TTC549 (cell line): ENCODE results near the gene MGAT5.

Experiments
- FAIRE-seq: peaks from 2 replicates; lab custom pipeline; 2012; peaks lifted over from hg19 to GRCh38; lab: Jason Lieb, UNC

The MGAT5 gene

DNA sequence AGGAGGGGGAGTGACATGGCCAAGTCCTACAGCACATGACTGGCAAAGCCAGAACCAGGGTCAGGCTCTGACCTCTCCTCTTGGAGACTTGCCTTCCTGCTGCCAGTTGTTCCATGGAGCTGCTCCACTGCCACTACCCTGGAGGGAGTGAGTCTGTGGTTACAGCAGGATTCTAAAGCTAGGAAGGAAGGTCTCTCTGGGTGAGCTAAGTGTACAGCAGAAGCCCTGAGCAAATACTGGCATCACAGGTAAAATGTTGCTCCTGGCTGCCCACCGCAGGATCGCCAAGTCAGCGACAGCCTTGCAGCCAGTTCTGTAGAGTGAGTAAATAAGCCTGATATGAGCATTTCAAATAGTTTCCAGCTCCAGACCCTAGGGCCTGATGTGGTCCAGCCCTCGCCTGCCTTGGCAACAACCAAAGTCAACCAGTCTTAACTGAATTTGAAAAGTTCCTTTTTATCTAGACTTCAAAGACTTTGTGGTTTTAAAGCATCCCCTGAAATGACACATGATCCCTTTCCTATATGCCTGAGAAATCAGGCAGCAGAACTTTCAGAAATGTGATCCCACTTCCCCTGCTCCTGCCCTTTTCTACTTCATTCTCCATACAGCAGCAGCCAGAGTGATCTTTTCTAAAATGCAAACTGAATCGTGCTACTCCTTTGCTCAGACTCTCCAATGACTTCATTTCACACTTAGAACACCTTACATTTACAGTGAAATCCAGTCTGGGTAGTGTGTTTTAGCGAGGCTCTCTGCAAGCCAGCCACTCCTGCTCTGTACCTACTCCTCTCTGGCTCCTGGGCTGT lies 114.3 kb downstream of the MGAT5 start:
- no peak for FAIRE-seq

DNA sequence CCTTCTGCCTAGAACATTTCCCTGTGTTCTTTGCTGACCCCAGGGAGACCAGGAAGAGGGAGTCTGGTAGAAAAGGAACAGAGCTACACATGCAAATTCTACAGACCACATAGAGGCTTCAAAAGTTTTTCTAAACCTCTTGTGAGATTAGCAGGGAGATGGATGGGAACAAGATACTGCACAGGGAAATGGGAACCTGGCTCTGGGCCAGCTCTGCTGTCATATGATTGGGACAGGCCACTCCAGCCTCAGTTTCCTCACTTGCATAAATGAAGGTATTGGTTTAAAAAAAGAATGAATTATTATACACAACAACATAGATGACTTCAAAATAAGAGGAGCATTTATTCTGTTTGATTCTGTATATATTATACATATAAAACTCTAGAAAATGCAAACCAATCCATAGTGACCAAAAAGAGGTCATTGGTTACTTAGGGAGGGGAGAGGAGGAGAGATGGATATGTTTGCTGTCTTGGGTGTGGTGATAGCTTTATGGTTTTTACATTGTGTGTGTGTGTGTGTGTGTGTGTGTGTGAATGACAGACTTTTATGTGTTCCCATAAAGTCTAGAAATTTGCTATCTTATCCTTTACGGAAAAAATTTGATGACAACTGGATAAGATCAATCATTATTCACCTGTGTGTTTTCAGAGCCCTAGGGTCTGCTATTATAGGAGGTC lies 115.5 kb downstream of the MGAT5 start:
- no peak for FAIRE-seq

DNA sequence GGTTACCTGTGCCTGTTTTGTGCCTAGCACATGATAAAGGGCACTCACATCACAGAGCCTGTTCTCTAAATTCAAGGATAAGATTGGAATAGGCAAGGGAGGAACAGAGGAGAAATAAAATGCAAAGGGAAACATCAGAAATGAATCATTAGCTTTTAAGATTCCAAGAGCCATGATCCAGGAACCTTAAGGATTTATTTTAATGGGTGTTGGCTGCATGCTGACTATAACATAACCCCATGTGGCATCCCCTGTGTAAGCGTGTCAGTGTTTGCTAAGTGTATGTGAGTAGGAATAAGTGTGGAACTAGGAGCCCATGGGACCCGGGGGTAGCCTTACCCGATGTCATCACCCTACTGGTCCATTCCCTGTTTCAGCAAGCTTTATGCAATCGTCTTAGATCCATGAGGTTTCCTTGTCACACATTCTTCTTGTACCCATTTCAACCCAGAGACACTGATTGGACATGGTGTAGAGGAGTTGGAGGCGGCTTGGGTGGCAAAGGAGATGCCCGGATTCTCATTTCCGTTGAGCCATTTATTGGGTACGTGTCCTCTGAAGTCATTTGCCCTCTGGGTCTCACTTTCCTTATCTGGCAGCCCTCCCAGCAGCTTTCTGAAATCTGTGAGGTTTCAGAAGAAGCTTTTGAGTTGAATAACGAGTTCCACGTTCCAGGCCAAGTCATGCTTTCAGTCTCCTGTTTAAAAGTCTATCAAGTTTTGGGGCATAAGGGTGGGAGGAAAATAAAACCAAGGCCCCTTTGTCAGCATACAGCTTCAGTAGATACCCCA lies 117.0 kb downstream of the MGAT5 start:
- FAIRE-seq = no peak

DNA sequence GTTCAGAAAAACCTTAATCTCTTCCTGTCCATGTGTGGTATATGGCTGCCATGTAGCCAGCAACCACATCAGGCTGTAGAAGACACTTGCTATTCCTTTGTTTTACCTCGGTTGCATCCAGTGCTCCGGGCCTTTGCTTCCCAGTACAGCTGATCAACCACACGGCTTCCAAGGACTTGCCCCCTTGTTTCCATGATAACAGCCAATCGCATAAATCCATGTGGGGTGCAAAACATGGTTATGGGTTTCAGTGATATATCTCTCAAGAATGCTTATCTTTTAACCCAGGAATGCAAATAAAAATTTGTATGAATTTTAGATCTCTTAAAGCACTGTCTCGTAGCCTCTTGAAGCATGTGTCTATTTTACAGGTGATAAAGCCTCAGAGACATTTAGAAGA lies 118.3 kb downstream of the MGAT5 start:
- no peak for FAIRE-seq

DNA sequence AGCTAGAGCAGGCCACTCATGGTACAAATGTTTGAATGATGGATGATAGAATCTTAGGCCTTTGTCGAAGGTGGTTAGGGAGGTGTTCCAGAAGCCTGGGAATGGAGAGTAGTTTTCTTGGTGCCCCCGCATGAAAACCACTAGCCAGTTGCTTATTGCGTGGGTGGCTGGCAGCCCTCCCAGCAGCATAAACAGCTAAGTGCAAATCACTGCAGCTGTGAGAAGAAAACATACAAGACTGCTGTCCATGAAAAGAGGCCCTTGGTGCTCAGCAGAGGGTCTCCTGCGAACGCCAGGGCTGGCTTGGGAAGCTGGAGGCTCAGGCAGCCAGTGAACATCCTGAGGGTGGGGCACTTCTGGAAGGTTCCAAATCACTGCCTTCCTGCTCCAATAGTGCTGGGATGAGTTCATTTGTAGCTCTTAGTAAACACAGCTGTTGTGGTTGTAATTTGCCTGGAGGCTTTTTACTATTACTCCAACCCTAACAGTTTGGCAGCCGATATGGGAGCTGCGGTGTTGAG lies 118.8 kb downstream of the MGAT5 start:
- no peak for FAIRE-seq

DNA sequence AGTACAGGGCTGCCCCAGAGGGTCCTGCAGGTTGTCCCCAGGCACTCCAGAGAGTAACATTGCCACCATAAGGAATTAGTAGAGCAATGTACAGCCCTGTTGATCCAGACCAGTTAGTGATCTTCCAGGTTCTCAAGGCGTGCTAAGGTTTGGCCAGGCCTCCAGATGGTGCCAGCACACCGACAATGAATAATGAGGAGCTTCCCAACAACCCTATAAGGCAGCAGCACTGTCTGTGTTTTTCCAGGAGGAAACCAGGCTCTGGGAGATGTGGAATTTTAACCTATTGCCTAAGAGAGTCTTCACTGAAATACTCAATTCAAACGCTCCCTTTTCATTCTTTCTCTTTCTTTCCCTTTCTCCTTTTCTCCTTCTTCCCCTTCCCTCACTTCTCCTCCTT lies 122.1 kb downstream of the MGAT5 start:
- FAIRE-seq = no peak

DNA sequence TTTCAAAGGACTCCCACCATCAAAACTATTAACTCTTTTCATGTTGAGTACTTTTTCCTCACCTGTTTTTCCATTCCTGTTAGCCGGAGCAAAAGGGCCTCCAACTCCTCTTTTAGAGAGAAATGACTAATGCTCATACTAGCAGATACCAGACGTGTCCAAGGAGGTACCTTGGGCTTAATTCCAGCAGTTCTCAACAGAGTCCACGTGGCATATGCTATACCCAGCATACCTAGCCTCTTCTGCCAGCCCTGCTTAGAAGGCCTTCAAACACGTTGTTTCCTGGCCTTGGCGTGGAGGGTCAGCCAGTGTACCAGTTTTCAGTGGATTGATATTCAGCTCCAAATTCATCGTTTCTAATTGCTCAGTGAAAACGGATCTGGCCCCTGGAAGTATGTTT lies 123.9 kb downstream of the MGAT5 start:
- FAIRE-seq = no peak

DNA sequence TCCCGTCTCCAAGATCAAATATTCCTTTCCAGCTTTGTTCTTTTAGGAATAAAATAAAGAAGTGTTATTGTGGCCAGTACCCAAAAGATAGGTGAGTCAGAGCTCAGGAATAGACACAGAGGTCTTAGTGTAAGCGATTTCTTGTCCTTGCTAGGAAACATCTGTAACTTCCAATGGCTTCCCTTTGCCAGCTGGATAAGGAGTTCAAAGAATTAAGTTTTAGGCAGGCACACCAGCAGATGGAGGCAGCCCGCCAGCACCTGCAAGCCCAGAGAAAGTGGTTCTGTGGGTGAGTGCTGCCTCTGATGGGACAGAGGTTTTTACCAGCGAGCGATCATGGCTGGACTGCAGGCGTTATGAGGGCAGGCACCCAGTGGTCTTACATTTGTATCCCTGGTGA lies 125.4 kb downstream of the MGAT5 start:
- FAIRE-seq = no peak

DNA sequence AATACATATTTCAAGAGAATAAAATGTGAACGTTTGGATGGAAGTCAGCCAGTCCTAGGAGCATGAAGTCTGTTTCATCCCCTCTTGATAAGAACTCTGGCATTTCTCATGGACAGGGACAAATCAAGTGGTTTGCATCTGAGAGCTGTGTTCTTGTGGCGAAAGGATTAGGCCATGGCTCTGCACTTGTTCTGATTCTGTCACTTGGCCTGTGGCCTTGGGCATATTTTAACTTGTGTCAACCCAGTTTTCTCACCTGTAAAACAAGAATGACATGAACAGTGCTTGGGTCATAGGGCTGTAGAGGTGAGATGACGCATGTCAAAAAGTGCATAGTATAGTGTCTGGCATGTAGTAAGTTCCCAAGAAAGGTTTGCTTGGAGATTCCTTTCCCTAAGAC lies 125.8 kb downstream of the MGAT5 start:
- FAIRE-seq = no peak

DNA sequence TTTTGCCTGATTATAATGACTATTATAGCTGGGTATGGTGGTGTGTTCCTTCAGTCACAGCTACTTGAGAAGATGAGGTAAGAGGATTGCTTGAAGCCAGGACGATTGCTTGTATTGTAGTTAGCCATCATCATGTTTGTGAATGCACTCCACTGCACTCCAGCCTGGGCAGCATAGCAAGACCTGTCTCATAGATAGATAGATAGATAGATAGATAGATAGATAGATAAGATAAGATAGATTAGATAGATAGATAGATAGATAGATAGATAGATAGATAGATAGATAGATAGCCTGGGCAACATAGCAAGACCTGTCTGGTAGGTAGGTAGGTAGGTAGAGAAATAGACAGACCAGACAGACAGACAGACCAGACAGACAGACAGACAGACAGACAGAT lies 127.3 kb downstream of the MGAT5 start:
- no peak for FAIRE-seq

DNA sequence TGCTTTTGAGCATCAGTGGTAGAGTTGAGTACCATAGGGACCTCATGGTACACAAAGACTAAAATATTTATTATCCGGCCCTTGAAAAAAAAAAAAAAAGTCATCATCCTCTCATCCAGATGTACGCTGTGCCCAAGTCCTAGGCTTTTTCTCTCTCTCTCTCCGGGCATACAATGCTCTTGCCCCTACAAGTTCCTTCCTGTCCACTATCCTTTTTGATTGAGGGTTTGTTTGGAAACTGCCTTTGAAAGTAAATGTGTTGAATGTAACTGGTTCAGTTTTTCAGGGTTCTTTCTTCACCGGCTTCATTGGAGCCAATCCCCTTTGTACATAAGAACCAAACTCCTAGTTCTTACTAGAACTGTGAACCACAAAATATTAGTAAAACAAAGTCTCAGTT lies 130.3 kb downstream of the MGAT5 start:
- FAIRE-seq = no peak

DNA sequence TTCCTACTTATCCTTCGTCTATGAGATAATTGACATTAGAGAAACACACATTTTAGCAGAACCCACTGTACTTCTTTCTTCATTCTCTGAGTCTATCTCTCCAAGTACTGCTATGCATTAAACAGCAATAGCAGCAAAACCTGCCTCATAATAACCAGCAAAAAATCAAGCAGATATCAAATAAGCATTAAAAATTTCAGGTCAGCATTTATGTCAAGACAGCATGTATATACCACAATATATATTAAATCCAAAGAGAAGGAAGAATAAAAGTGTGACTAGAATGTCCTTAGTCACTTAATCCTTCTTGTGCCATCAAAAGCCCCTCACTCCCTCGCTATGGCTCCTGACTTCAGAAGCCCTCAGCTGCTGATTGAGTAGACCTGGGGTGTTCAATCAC lies 131.3 kb downstream of the MGAT5 start:
- no peak for FAIRE-seq

DNA sequence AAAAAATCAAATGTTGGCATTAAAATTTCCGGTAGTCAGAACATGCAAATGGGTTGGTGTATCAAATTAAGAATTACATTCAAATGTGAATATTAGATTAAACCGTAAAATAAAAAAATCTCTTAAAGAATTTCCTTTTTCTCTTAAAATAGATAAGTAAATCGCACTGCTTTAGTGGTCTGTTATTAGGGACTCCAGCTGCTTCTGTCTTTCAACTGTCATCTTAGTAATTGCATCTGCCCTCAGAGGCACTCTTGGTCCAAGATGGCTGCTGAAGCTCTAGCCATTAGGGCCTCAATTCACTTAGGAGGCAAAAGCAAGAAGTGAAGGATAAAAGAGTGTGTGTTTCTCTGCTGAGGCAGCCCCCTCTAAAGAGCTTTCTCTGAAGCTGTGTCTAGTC lies 132.4 kb downstream of the MGAT5 start:
- no peak for FAIRE-seq

DNA sequence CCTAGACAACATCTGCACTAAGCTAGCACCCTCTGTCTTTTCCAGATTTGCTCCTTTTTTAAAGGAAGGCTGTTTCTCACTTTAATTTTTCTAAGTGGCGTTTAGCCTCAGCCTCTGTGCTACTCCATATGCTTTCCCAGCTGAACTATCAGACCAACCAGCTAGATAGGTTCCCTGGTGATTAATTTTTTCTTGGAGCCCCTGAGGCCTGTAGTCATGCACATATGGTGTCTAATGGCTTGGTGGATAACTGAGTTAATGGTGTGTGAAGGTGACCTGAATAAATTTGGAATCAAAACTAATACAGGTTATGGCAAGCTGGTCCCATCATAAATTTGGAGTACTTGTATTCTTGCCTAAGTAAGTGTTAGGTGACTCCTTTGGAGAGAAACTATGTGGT lies 135.5 kb downstream of the MGAT5 start:
- FAIRE-seq = no peak

DNA sequence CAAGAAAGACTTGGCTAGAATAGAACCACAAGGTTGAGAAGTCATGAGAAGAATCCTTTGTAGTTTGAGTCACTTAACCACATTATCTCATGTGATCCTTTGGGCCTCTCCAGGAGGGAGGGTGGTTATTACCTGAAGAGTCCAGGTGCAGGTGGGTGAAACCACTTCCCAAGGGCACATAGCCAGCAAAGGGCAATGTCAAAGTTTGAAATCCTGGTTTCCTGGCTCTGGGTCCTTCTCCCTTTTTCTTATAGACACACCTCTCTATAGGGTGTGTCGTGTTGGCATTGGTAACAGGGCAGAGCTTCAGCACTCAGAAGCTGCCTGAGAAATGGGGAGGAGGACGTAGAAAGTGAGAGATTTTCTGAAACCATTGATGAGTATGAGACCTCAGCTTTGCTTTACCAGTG lies 137.9 kb downstream of the MGAT5 start:
- FAIRE-seq = no peak

DNA sequence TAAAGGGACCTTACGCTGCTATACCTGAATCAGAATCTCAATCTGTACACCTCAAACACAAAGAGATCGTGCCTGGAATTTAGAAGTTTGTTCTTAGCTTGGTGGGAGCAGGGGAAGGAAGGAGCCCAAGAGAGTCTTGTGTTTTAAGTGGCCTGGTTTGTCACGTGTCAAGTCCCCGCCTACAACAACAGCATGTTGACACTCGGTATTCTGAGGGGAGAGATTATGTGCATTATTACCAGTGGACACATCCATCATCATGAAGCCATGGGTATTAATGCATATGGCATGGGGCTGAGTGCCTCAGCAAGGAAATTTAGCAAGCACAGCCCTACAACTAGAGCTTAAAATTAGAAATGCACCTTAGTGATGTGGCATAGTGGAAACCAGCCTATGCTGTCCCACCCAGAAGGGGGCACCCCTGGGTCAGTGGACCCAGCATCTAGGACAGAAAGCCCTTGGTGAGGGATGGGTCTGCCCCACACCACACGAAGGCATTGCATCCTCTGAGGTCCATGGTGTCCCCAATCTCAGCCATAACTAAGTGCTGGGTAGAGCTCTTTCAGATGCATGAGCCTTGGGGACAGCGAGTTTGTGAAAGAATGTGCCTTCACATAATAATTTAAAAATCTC lies 138.7 kb downstream of the MGAT5 start:
- FAIRE-seq = no peak

DNA sequence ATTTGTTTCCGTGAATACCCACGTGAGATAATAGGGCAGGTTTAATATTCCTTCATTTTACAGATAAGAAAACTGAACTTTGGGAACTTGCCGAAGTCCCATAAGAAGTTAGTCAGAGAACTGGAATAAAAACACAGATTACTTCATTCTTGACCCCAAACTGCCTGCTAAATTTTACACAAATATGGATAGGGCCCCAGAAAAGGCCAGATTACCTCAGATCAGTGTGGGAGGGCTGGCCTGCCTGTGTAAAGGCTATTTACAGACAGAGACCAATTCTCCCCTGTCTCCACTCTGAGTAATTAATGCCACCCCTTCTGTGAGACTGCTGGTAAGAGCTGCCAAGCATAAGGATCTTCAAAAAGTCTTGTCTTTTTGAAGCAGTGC lies 139.2 kb downstream of the MGAT5 start:
- no peak for FAIRE-seq

DNA sequence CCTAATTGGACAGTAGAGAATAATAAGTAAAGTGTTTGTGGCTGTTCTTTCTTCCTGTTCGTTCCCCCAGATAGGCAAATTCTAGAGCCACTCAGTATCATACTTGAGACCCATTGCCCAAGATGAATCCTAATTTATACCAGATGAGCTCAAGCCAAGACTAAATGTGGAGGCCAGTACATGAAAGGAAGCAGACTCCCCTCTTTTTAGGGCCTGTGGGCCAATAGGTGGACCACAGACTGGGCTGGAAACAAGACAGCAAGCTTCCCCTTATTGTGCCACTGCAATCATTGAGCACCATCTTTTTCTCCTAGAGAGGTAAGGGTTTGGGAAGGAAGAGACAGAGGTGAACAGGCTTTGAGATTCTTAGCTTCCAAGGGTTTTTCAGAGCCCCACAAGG lies 141.9 kb downstream of the MGAT5 start:
- FAIRE-seq = no peak

DNA sequence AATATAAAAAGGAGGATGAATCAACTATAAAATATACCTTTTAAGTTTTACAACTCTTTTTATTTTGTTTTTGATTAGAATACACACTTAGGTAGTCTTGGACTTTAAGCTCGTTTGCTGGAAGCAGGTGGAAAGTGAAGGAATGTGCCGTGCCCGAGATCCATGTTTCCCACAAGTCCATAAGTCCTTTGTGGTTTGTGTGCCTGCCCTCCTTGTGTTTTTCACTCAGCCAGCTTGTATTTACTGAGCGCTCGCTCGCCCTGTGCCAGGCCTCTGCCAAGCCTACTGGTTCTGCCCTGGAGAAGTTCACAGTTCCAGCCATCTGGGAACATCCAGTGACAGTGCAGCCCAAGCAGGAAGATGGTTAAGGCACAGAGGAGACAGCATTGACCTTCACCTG lies 142.6 kb downstream of the MGAT5 start:
- FAIRE-seq = no peak

DNA sequence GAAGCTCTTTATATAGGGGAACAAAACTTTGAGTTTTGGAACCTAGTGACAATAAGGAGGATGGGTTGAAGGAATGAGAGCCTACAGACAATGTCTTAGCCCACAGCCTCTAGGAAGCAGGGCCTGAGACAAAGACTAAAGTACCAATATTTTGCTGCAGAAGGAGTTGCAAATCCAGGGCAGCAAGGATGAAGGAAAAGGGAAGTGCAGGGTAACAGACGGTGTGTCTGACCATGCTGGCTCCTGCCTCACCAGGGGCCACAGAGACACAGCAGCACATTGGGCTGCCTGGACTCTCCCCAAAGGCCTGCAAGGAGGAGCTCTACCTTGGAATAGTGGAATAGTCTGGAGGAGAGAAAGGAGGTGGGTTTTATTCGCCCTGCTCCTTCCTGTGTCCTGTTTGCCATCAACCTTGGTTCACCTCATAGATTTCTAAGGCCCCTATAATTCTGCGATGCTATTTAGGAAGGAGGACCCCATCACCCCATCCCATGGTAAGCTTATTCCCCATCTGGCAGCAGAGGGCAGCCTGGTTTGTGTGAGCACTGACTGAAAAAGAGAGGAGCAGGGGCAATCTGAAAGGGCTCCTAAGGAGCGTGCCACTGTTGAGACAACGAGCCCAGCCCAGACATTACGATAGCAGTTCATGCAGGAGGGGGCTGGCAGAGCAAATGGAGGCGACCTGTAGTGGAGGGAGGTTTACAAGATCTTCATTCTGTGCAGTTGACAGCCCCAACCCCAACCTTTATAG lies 143.4 kb downstream of the MGAT5 start:
- FAIRE-seq = no peak

DNA sequence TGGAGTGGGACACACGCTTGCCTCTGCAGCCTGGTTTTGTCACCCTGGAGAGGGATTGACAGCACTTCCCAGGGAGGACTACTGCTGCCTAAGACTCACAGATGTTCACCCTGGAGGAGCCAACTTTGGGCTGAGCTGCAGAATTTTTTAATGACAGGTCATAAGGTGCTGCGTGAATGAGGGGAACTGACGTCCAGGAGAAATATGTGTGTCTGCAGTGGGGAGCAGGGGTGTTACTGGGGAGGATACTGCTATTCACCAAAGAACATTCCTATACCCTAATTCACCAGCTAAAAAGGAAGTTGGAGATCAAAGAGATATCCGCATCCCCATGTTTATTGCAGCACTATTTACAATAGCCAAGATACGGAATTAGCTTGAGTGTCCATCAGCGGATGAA lies 144.4 kb downstream of the MGAT5 start:
- FAIRE-seq = no peak

DNA sequence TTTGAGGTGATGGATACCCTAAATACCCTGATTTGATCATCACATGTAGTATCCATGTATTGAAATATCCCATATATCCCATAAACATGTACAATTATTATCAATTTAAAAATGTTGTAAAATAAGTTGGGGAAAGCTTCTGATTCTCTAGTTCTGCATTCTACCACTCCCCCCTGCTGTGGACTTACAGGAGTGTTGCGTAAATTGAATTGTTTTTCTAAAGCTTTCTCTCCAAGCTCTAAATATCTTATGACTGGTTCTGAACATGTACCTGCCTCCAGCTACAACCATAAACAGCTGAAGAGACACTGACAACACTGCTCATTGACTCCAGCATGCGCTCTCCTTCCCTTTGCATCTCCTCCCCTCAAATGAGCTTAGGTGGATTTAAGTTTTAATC lies 145.2 kb downstream of the MGAT5 start:
- no peak for FAIRE-seq
